Neural cell (in vitro differentiated cells): ENCODE results near the gene ERBB4. TPM values are rescaled to one million over a fixed set of nuclear protein-coding genes. Genes with fewer than 3 reads are reported as not detected.

ENCODE experiments used
- H2AFZ ChIP-seq: fragments of 200-600, 300-800 bp; sonication (generic), shearing (Covaris generic); 2 replicates; pipeline ENCODE4 v1.6.0; 2014; ENCODE audit warnings: low read depth, mild to moderate bottlenecking, antibody characterized with exemption, low read length, moderate library complexity
- H3F3A ChIP-seq: fragments of 200-600 bp; shearing (Covaris generic); 2 replicates; pipeline ENCODE4 v1.6.1; 2016; ENCODE audit warnings: mild to moderate bottlenecking, moderate library complexity, mixed read lengths, antibody characterized with exemption, low read length; ENCODE audit not compliant: insufficient read depth, poor library complexity, severe bottlenecking
- H3K27ac ChIP-seq: fragments of 200-600, 300-800 bp; sonication (generic), shearing (Covaris generic); 2 replicates; pipeline ENCODE4 v1.5.1; 2014; ENCODE audit warnings: mild to moderate bottlenecking, low read length, moderate library complexity
- H3K27me3 ChIP-seq: fragments of 300-800, 200-600 bp; sonication (generic), shearing (Covaris generic); 2 replicates; pipeline ENCODE4 v1.6.0; 2014; ENCODE audit warnings: mild to moderate bottlenecking, low read depth, low read length, moderate library complexity; ENCODE audit not compliant: insufficient read depth
- H3K36me3 ChIP-seq: fragments of 300-800, 200-600 bp; sonication (generic), shearing (Covaris generic); 2 replicates; pipeline ENCODE4 v1.5.1; 2014; ENCODE audit warnings: mild to moderate bottlenecking, antibody characterized with exemption, low read length, moderate library complexity; ENCODE audit not compliant: insufficient read depth
- H3K4me2 ChIP-seq: fragments of 300-800, 200-600 bp; sonication (generic), shearing (Covaris generic); 2 replicates; pipeline ENCODE4 v1.6.0; 2014; ENCODE audit warnings: mild to moderate bottlenecking, low read length
- H3K4me3 ChIP-seq: fragments of 300-800, 200-600 bp; sonication (generic), shearing (Covaris generic); 2 replicates; pipeline ENCODE4 v1.5.1; 2014; ENCODE audit warnings: mild to moderate bottlenecking, low read length, moderate library complexity
- H3K79me2 ChIP-seq: fragments of 200-600 bp; shearing (Covaris generic); replicated peaks from 2 replicates; pipeline ENCODE4 v1.6.0; 2014; ENCODE audit warnings: mild to moderate bottlenecking, low read length, moderate library complexity; ENCODE audit not compliant: insufficient read depth
- H3K9ac ChIP-seq: fragments of 300-800, 200-600 bp; sonication (generic), shearing (Covaris generic); 2 replicates; pipeline ENCODE4 v1.6.1; 2016; ENCODE audit warnings: mild to moderate bottlenecking, low read length, mixed read lengths
- H3K9me2 ChIP-seq: fragments of 200-600 bp; shearing (Covaris generic); 2 replicates; pipeline ENCODE4 v1.6.1; 2016; ENCODE audit warnings: mild to moderate bottlenecking, low read length, mixed read lengths; ENCODE audit not compliant: insufficient read depth
- H3K9me3 ChIP-seq: fragments of 200-600, 300-800 bp; sonication (generic), shearing (Covaris generic); 2 replicates; pipeline ENCODE4 v1.6.1; 2016; ENCODE audit warnings: mild to moderate bottlenecking, mixed run types, low read length, moderate library complexity, mixed read lengths
- H4K20me1 ChIP-seq: fragments of 200-600 bp; shearing (Covaris generic); 2 replicates; pipeline ENCODE4 v1.6.1; 2016; ENCODE audit warnings: mild to moderate bottlenecking, mixed run types; ENCODE audit not compliant: insufficient read depth
- CTCF ChIP-seq: fragments of 450-650 bp; IDR thresholded peaks from 2 replicates; pipeline ENCODE4 v1.5.1; 2014; ENCODE audit warnings: antibody characterized with exemption, mild to moderate bottlenecking, moderate library complexity; ENCODE audit not compliant: poor library complexity, severe bottlenecking
- EP300 ChIP-seq: fragments of 450-650 bp; conservative IDR thresholded peaks from 2 replicates; pipeline ENCODE4 v1.6.1; 2014; ENCODE audit warnings: antibody characterized with exemption, mild to moderate bottlenecking, moderate library complexity; ENCODE audit not compliant: poor library complexity, severe bottlenecking
- EZH2 ChIP-seq: fragments of 200-600, 300-800 bp; shearing (Covaris generic), sonication (generic); IDR thresholded peaks from 2 replicates; pipeline ENCODE4 v1.6.1; 2014; ENCODE audit warnings: antibody characterized with exemption, low read length, borderline replicate concordance, mild to moderate bottlenecking; ENCODE audit not compliant: insufficient read depth, poor library complexity, severe bottlenecking
- MXI1 ChIP-seq: fragments of 450-650 bp; conservative IDR thresholded peaks from 2 replicates; pipeline ENCODE4 v1.6.1; 2014; ENCODE audit warnings: antibody characterized with exemption, mild to moderate bottlenecking; ENCODE audit not compliant: poor library complexity, severe bottlenecking
- POLR2AphosphoS5 ChIP-seq: IDR thresholded peaks from 2 replicates; pipeline ENCODE4 v1.6.1; 2012
- RAD21 ChIP-seq: fragments of 450-650 bp; conservative IDR thresholded peaks from 2 replicates; pipeline ENCODE4 v1.6.1; 2014; ENCODE audit warnings: antibody characterized with exemption, mild to moderate bottlenecking, moderate library complexity
- REST ChIP-seq: IDR thresholded peaks from 2 replicates; pipeline ENCODE4 v1.6.1; 2012; ENCODE audit warnings: borderline replicate concordance
- SMC3 ChIP-seq: fragments of 450-650 bp; conservative IDR thresholded peaks from 2 replicates; pipeline ENCODE4 v1.6.1; 2014; ENCODE audit warnings: antibody characterized with exemption, mild to moderate bottlenecking, moderate library complexity; ENCODE audit not compliant: poor library complexity
- TAF1 ChIP-seq: IDR thresholded peaks from 2 replicates; pipeline ENCODE4 v1.6.1; 2012; ENCODE audit warnings: low read depth
- polyA minus RNA-seq: library from RNA; depleted of rRNA, polyadenylated mRNA; stranded (reverse); fragments of >200 nt; gene quantifications from 2 replicates; pipeline ENCODE4 v1.2.3, GENCODE V29; 2014
- polyA plus RNA-seq: library from polyadenylated mRNA; depleted of rRNA; stranded (reverse); fragments of >200 nt; gene quantifications from 2 replicates; pipeline ENCODE4 v1.2.3, GENCODE V29; 2014

ERBB4 gene
- polyA plus RNA-seq (0.69 and 0.88 TPM in 2 replicates), polyA minus RNA-seq (2.9 and 3.7 TPM in 2 replicates)

GRCh38 chr2:212538305-212539071, at the start of gene ERBB4:
Gene ERBB4, minus strand, starts transcription at chr2:212538802. Its CDS starts 272 bp downstream, at chr2:212538530.
- Histone ChIP-seq H3K4me3 (peak within 1 kb of the TSS; percentile 66), H3K9me2 (no peaks in the 10 kb centered on the region), H3K9ac (peak within 1 kb of the TSS; percentile 31), H2AFZ (no peak within 1 kb of the TSS), H3F3A (no peaks in the 10 kb centered on the region), H3K4me2 (peak within 1 kb of the TSS; percentile 66), H3K36me3 (no peaks in the 10 kb centered on the region), H3K79me2 (no peaks in the 10 kb centered on the region), H3K27me3 (peaks cover 76% of the 10 kb centered on the region), H4K20me1 (no peaks in the 10 kb centered on the region), H3K27ac (no peak within 1 kb of the TSS), H3K9me3 (no peaks in the 10 kb centered on the region)
- TF ChIP-seq MXI1: no peak
- TF ChIP-seq EZH2: no peak
- TF ChIP-seq REST: no peak
- no peak for TF ChIP-seq POLR2AphosphoS5
- TF ChIP-seq CTCF: no peak
- no peak for TF ChIP-seq RAD21

- no peak overlapping the region for H3K27ac ChIP-seq
- H3K9me3 ChIP-seq: no peaks in the 10 kb centered on the region
- no peaks in the 10 kb centered on the region for H3F3A ChIP-seq
- no peak overlapping the region for H2AFZ ChIP-seq
- no peak overlapping the region for H3K4me3 ChIP-seq
- no peak for TF ChIP-seq REST
- TF ChIP-seq MXI1: no peak
- TF ChIP-seq SMC3: no peak
- TF ChIP-seq POLR2AphosphoS5: no peak
- TF ChIP-seq EZH2: no peak
- TF ChIP-seq CTCF: no peak
- no peak for TF ChIP-seq TAF1
- no peak for TF ChIP-seq EP300
- TF ChIP-seq RAD21: no peak
- H4K20me1 ChIP-seq: no peaks in the 10 kb centered on the region
- H3K9ac ChIP-seq: no peak overlapping the region
- no peaks in the 10 kb centered on the region for H3K36me3 ChIP-seq
- H3K27me3 ChIP-seq: no peaks in the 10 kb centered on the region
- H3K79me2 ChIP-seq: no peaks in the 10 kb centered on the region
- H3K4me2 ChIP-seq: no peak overlapping the region
- H3K9me2 ChIP-seq: no peaks in the 10 kb centered on the region
Observed at GRCh38 chr2:212580117-212580516, 41.5 kb upstream of the ERBB4 start.
